Smooth muscle cell (in vitro differentiated cells): ENCODE data around the gene ARHGAP44. TPM values are rescaled to one million over a fixed set of nuclear protein-coding genes. Genes with fewer than 3 reads are reported as not detected.

ENCODE experiments used
- DNase-seq: peaks from one replicate; lab custom pipeline; 2025; ENCODE audit not compliant: unreplicated experiment; lab: John Stamatoyannopoulos, UW
- H2AFZ ChIP-seq: fragments of 200-600 bp; sonication (generic); 2 replicates; pipeline ENCODE4 v1.6.0; 2016; ENCODE audit warnings: antibody characterized with exemption, low read depth, mild to moderate bottlenecking
- H3F3A ChIP-seq: fragments of 200-600 bp; sonication (generic); 2 replicates; pipeline ENCODE4 v1.6.0; 2017; ENCODE audit warnings: antibody characterized with exemption, low read depth
- H3K27ac ChIP-seq: fragments of 200-600 bp; sonication (generic); 2 replicates; pipeline ENCODE4 v1.5.1; 2016; ENCODE audit warnings: low read depth, mild to moderate bottlenecking
- H3K27me3 ChIP-seq: fragments of 200-600 bp; sonication (generic); 2 replicates; pipeline ENCODE4 v1.6.1; 2016; ENCODE audit warnings: low read depth, mild to moderate bottlenecking
- H3K36me3 ChIP-seq: fragments of 200-600 bp; sonication (generic); 2 replicates; pipeline ENCODE4 v1.5.1; 2016; ENCODE audit warnings: low read depth
- H3K4me1 ChIP-seq: fragments of 200-600 bp; sonication (generic); 2 replicates; pipeline ENCODE4 v1.5.1; 2016; ENCODE audit warnings: low read depth
- H3K4me2 ChIP-seq: fragments of 200-600 bp; sonication (generic); 2 replicates; pipeline ENCODE4 v1.6.0; 2016; ENCODE audit warnings: mild to moderate bottlenecking
- H3K4me3 ChIP-seq: fragments of 200-600 bp; sonication (generic); 2 replicates; pipeline ENCODE4 v1.5.1; 2016; ENCODE audit warnings: mild to moderate bottlenecking
- H3K79me2 ChIP-seq: fragments of 200-600 bp; sonication (generic); 2 replicates; pipeline ENCODE4 v1.6.0; 2016; ENCODE audit warnings: low read depth, mild to moderate bottlenecking
- H3K9ac ChIP-seq: fragments of 200-600 bp; sonication (generic); 2 replicates; pipeline ENCODE4 v1.6.0; 2016; ENCODE audit warnings: low read depth
- H3K9me3 ChIP-seq: fragments of 200-600 bp; sonication (generic); replicated peaks from 2 replicates; pipeline ENCODE4 v1.5.1; 2016; ENCODE audit warnings: low read depth
- H4K20me1 ChIP-seq: fragments of 200-600 bp; sonication (generic); 2 replicates; pipeline ENCODE4 v1.6.0; 2016; ENCODE audit warnings: low read depth
- WGBS: methylation state at CpG from one replicate; pipeline ENCODE4 v1.1.7; 2016; ENCODE audit warnings: low lambda C conversion rate; 5-methylcytosine and 5-hydroxymethylcytosine counted together
- polyA plus RNA-seq: library from polyadenylated mRNA; unstranded; fragments of >200 nt; fragmentation: Nextera tagmentation; extraction: Ambion mirVana; gene quantifications from 2 replicates; pipeline ENCODE4 v1.2.1, GENCODE V29; 2016
- total RNA-seq: library from RNA; depleted of rRNA; stranded (reverse); fragments of >200 nt; gene quantifications from 2 replicates; pipeline ENCODE4 v1.2.3, GENCODE V29; 2014
- TF ChIP-seq, protein P1 (sequence below): fragments of 200-600 bp; sonication (generic); IDR thresholded peaks from 2 replicates; pipeline ENCODE4 v1.5.1; 2017; ENCODE audit warnings: borderline replicate concordance, mild to moderate bottlenecking, antibody characterized with exemption; ENCODE audit not compliant: insufficient read depth, poor library complexity, severe bottlenecking

ARHGAP44 gene
- total and polyA plus RNA-seq, 2 experiments from 2014 or later = 1.3 to 2.0 TPM

DNA sequence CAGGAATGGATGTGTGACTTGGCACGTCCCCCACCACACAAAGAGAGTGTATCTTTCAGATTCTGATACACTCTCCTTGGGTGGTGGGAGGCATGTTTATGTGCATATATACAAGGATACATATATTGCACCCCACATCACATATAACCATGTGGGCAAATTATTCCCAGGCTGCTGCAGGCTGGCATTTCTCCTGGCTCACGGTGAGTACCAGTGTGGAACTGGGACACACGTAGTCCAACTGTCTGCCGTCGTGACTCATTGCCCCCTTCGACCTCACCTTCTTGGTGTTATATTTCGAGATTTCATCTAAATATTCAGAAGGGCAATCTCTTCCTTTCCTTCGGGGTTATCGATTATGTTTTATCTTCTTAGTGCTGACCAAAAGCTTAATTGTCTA, 24.4 kb downstream of the ARHGAP44 start:
- H3K9me3 ChIP-seq = no peaks in the 10 kb centered on the region
- H3K79me2 ChIP-seq = no peaks in the 10 kb centered on the region
- 93% methylated on average over 9 of the region's 9 CpGs for WGBS
- no peaks in the 10 kb centered on the region for H3K4me1 ChIP-seq
- H3K4me2 ChIP-seq = no peak overlapping the region
- no peaks in the 10 kb centered on the region for H3K36me3 ChIP-seq
- DNase-seq = no peak
- H3K4me3 ChIP-seq = no peak overlapping the region
- no peaks in the 10 kb centered on the region for H3F3A ChIP-seq
- H3K27me3 ChIP-seq = no peaks in the 10 kb centered on the region
- TF ChIP-seq, protein P1, sequence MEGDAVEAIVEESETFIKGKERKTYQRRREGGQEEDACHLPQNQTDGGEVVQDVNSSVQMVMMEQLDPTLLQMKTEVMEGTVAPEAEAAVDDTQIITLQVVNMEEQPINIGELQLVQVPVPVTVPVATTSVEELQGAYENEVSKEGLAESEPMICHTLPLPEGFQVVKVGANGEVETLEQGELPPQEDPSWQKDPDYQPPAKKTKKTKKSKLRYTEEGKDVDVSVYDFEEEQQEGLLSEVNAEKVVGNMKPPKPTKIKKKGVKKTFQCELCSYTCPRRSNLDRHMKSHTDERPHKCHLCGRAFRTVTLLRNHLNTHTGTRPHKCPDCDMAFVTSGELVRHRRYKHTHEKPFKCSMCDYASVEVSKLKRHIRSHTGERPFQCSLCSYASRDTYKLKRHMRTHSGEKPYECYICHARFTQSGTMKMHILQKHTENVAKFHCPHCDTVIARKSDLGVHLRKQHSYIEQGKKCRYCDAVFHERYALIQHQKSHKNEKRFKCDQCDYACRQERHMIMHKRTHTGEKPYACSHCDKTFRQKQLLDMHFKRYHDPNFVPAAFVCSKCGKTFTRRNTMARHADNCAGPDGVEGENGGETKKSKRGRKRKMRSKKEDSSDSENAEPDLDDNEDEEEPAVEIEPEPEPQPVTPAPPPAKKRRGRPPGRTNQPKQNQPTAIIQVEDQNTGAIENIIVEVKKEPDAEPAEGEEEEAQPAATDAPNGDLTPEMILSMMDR = no peak
- H4K20me1 ChIP-seq = no peaks in the 10 kb centered on the region
- H2AFZ ChIP-seq = no peak overlapping the region
- H3K9ac ChIP-seq = no peak overlapping the region
- H3K27ac ChIP-seq = no peak overlapping the region

DNA sequence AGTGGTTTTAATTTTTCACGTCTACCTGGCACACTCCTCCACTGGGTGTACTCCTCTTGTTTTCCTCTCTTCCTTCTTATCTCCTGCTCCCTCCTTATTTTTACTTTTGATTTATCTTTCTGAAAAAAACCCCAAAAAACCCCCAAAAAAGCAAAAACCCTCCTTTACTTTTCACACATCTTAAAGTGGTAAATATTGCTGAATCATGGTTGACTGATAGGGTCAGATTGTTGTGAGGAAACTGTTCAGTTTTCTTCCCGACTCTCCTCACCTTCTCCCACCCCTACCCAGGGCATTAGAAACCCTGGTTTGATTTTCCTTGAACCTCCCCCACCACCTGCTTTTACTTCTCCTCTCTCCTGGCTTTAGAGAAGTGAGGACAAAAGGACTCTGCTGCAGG, 25.4 kb downstream of the ARHGAP44 start:
- Histone ChIP-seq H3F3A (no peaks in the 10 kb centered on the region), H3K27me3 (no peaks in the 10 kb centered on the region), H4K20me1 (no peaks in the 10 kb centered on the region), H3K27ac (no peak overlapping the region), H3K36me3 (no peaks in the 10 kb centered on the region), H2AFZ (no peak overlapping the region), H3K79me2 (no peaks in the 10 kb centered on the region), H3K4me3 (no peak overlapping the region), H3K4me2 (no peak overlapping the region), H3K4me1 (no peaks in the 10 kb centered on the region), H3K9me3 (no peaks in the 10 kb centered on the region), H3K9ac (no peak overlapping the region)
- 94% methylated on average over 2 of the region's 2 CpGs for WGBS
- no peak for DNase-seq
- TF ChIP-seq, protein P1 = no peak

DNA sequence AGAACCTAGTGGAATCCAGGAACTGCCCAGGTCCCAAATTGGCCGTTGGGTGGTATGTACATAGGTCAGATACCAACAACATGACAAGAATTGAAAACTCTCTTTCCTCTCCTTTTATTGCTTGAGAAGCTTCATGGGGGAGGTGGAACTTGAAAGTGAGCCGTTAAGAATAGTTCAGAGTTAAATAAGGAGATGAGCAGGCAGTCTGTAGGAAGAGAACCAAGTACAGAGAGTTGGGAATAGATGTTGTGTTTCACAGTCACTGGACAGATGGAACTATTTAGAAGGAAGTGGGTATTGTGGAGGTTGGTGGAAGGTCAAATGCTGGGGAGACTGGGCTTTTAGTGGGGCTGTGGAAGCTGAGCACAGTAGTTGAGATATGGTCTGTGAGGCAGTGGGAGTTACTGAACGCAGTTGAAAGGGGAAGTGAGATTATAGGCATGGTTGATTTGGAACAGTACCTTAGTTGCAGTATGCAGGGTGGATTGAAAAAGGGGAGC, 26.4 kb downstream of the ARHGAP44 start:
- 83% methylated on average over 3 of the region's 3 CpGs for WGBS
- no peaks in the 10 kb centered on the region for H3F3A ChIP-seq

More for the DNA sequence above, 26.4 kb downstream of the ARHGAP44 start:
- Histone ChIP-seq H3K27me3 (no peaks in the 10 kb centered on the region), H3K4me1 (no peaks in the 10 kb centered on the region), H3K9ac (no peak overlapping the region), H3K36me3 (no peaks in the 10 kb centered on the region), H2AFZ (no peak overlapping the region), H3K9me3 (no peaks in the 10 kb centered on the region), H3K79me2 (no peaks in the 10 kb centered on the region), H3K27ac (no peak overlapping the region), H4K20me1 (no peaks in the 10 kb centered on the region), H3K4me3 (no peak overlapping the region), H3K4me2 (no peak overlapping the region)
- TF ChIP-seq, protein P1 = no peak
- DNase-seq = no peak
